PFSK-1 (cell line): ENCODE measurements around the gene PCID2.

Experiments
- FOXP2 ChIP-seq: optimal IDR thresholded peaks from 2 replicates; pipeline ENCODE3; 2011; ENCODE audit warnings: borderline replicate concordance, control low read depth, inconsistent platforms; ENCODE audit not compliant: insufficient read depth; ENCODE audit errors: extremely low read length, extremely low read depth
- POLR2AphosphoS5 ChIP-seq: IDR thresholded peaks from 2 replicates; pipeline ENCODE4 v1.6.1; 2012; ENCODE audit warnings: low read depth, mild to moderate bottlenecking, control low read depth, low read length, moderate library complexity
- TAF1 ChIP-seq: IDR thresholded peaks from 2 replicates; pipeline ENCODE4 v1.6.1; 2012; ENCODE audit warnings: low read length, control low read depth, borderline replicate concordance; ENCODE audit not compliant: insufficient read depth
- TF ChIP-seq, protein P1 (sequence below), 2 experiments: IDR thresholded peaks; 2 replicates each; pipeline versions ENCODE4 v1.6.1 to v1.8.0; 2011 to 2012; ENCODE audit warnings: low read depth in 2 of 2, low read length in 2 of 2, control low read depth in 1 of 2, inconsistent platforms in 1 of 2, mild to moderate bottlenecking in 1 of 2, moderate library complexity in 1 of 2; ENCODE audit not compliant: insufficient read depth in 1 of 2

DNA sequence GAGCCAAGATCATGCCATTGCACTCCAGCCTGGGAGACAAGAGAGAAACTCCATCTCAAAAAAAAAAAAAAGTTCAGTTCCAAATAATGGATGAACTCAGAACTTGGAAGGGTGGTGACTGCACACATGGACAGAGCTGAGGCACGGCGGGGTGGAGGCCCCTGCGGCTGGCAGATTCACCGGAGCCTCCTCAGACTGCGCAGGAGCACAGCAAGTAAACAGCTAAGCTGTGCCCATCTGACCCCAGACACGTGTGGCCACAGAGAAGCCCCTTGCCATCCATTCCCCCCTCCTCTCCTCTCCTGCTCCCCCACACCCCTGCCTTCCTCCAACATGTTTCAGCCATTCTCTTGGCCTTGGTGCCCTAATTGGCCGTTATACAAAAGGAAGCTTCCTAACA, 65.6 kb downstream of the PCID2 start:
- no peak for TF ChIP-seq POLR2AphosphoS5
- TF ChIP-seq, protein P1, sequence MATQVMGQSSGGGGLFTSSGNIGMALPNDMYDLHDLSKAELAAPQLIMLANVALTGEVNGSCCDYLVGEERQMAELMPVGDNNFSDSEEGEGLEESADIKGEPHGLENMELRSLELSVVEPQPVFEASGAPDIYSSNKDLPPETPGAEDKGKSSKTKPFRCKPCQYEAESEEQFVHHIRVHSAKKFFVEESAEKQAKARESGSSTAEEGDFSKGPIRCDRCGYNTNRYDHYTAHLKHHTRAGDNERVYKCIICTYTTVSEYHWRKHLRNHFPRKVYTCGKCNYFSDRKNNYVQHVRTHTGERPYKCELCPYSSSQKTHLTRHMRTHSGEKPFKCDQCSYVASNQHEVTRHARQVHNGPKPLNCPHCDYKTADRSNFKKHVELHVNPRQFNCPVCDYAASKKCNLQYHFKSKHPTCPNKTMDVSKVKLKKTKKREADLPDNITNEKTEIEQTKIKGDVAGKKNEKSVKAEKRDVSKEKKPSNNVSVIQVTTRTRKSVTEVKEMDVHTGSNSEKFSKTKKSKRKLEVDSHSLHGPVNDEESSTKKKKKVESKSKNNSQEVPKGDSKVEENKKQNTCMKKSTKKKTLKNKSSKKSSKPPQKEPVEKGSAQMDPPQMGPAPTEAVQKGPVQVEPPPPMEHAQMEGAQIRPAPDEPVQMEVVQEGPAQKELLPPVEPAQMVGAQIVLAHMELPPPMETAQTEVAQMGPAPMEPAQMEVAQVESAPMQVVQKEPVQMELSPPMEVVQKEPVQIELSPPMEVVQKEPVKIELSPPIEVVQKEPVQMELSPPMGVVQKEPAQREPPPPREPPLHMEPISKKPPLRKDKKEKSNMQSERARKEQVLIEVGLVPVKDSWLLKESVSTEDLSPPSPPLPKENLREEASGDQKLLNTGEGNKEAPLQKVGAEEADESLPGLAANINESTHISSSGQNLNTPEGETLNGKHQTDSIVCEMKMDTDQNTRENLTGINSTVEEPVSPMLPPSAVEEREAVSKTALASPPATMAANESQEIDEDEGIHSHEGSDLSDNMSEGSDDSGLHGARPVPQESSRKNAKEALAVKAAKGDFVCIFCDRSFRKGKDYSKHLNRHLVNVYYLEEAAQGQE (IDR thresholded peaks at IDR 0.05; ENCODE audit: insufficient read depth in 1 of 2, low read depth in 2 of 2, low read length in 2 of 2) = no peak
- no peak for TF ChIP-seq TAF1
- TF ChIP-seq FOXP2 = no peak
